ENCODE data around the gene PSAPL1.

Gene PSAPL1

GRCh38 chr4:7400671-7401298, 33.9 kb downstream of the PSAPL1 start:
- TF ChIP-seq CTCF (conservative IDR thresholded peaks at IDR 0.05; ENCODE audit: control insufficient read depth, insufficient read depth, low read depth, low read length) = no peak
- no peak overlapping the region for H3K4me3 ChIP-seq (ENCODE audit: control insufficient read depth, low read depth, low read length)
- DNase-seq (ENCODE audit: low read depth) = no peak

- no peak for DNase-seq (ENCODE audit: low read depth)
- no peak for TF ChIP-seq CTCF (conservative IDR thresholded peaks at IDR 0.05; ENCODE audit: control insufficient read depth, insufficient read depth, low read depth, low read length)
- no peak overlapping the region for H3K4me3 ChIP-seq (ENCODE audit: control insufficient read depth, low read depth, low read length)
Observed at GRCh38 chr4:7399440-7400234, 35.1 kb downstream of the PSAPL1 start.

- DNase-seq (ENCODE audit: low read depth) = no peak
- no peak for TF ChIP-seq CTCF (conservative IDR thresholded peaks at IDR 0.05; ENCODE audit: control insufficient read depth, insufficient read depth, low read depth, low read length)
- no peak overlapping the region for H3K4me3 ChIP-seq (ENCODE audit: control insufficient read depth, low read depth, low read length)
Observed at GRCh38 chr4:7398788-7399439, 35.8 kb downstream of the PSAPL1 start.

- H3K4me3 ChIP-seq (ENCODE audit: control insufficient read depth, low read depth, low read length) = no peak overlapping the region
- TF ChIP-seq CTCF (conservative IDR thresholded peaks at IDR 0.05; ENCODE audit: control insufficient read depth, insufficient read depth, low read depth, low read length) = no peak
- DNase-seq (ENCODE audit: low read depth) = peak; percentile 18
Observed at GRCh38 chr4:7398104-7398423, 36.7 kb downstream of the PSAPL1 start.

GRCh38 chr4:7397206-7398103, 37.3 kb downstream of the PSAPL1 start:
- no peak overlapping the region for H3K4me3 ChIP-seq (ENCODE audit: control insufficient read depth, low read depth, low read length)
- DNase-seq (ENCODE audit: low read depth) = no peak
- no peak for TF ChIP-seq CTCF (conservative IDR thresholded peaks at IDR 0.05; ENCODE audit: control insufficient read depth, insufficient read depth, low read depth, low read length)

GRCh38 chr4:7396186-7396910, 38.4 kb downstream of the PSAPL1 start:
- no peak overlapping the region for H3K4me3 ChIP-seq (ENCODE audit: control insufficient read depth, low read depth, low read length)
- TF ChIP-seq CTCF (conservative IDR thresholded peaks at IDR 0.05; ENCODE audit: control insufficient read depth, insufficient read depth, low read depth, low read length) = no peak
- no peak for DNase-seq (ENCODE audit: low read depth)
